ENCODE measurements around the gene PSAPL1. TPM values are rescaled to one million over a fixed set of nuclear protein-coding genes. Genes with fewer than 3 reads are reported as not detected.

PSAPL1 gene
- total RNA-seq, 1 experiment from 2014 or later = not detected

DNA sequence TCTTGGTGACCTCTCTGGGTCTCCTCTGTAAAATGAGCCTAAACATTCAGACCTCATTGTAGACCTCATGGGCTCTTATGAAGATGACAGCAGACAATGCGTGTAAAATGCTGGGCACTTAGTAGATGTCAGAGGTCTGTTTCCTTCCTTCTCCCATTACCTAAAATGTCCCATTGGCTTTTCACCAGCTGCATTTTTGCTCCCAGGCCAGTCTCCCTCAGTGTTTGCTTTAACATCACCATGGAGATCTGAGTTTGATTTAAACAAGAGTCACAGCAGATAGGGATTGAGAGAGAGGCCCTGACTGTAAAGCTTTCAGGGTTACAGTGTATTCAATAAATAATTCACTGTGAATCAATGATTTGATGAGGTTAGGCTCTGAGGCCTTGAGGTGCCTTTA lies 24.3 kb downstream of the PSAPL1 start:
- no peaks in the 10 kb centered on the region for H3K36me3 ChIP-seq (ENCODE audit: control insufficient read depth, insufficient read depth, low read length)
- no TSS peak for BruUV-seq (replicated peaks)
- intact Hi-C loops (cut with micrococcal nuclease; ENCODE audit: unreplicated experiment) = no loop called here

DNA sequence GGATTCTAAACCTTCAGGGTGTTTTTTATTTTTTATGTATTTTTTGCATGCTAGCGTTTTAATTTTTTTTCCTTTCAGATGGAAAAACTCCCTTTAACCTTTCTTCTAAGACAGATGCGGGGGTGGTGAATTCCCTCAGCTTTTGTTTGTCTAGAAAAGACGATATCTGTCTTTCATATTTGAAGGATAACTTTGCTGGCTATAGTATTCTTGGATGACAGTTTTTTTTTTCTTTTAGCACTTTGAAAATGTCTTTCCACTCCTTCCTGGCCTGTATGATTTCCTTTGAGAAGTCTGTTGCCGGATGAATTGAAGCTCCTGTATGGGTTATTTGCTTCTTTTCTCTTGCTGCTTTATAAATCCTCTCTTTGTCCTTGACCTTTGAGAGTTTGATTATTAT lies 26.6 kb downstream of the PSAPL1 start:
- Histone ChIP-seq H3K4me3 (ENCODE audit: low read depth in 2 of 2, low read length in 2 of 2) (no peak overlapping the region), H3K4me1 (ENCODE audit: control insufficient read depth, insufficient read depth, low read length) (no peaks in the 10 kb centered on the region), H3K27ac (ENCODE audit: low read length) (no peak overlapping the region), H3K36me3 (ENCODE audit: control insufficient read depth, insufficient read depth, low read length) (no peaks in the 10 kb centered on the region), H3K27me3 (ENCODE audit: control insufficient read depth, insufficient read depth, low read length) (no peaks in the 10 kb centered on the region), H3K9me3 (ENCODE audit: control insufficient read depth, insufficient read depth, low read depth, low read length) (no peaks in the 10 kb centered on the region)
- in situ Hi-C loops (cut with HindIII; ENCODE audit: low pct_unique_long_range_greater_than_20kb, low sequenced_read_pairs) (no loop called here), intact Hi-C loops (cut with micrococcal nuclease; ENCODE audit: unreplicated experiment) (no loop called here)
- no peak for ATAC-seq
- ChIA-PET CTCF (interaction anchor here (0.6 kb wide), 2 partner anchors 12 to 193 kb away, joined by 3 to 10 read pairs; no protein-coding TSS in a partner anchor), POLR2A (no interaction called here)
- no peak for DNase-seq (ENCODE audit: low read depth, low spot score)
- TF ChIP-seq SIN3A (IDR thresholded peaks at IDR 0.05; ENCODE audit: borderline replicate concordance, insufficient read depth, low read depth, low read length) = no peak
- no peak for TF ChIP-seq POLR2AphosphoS5 (IDR thresholded peaks at IDR 0.05; ENCODE audit: low read depth, low read length)
- TF ChIP-seq, protein P1, sequence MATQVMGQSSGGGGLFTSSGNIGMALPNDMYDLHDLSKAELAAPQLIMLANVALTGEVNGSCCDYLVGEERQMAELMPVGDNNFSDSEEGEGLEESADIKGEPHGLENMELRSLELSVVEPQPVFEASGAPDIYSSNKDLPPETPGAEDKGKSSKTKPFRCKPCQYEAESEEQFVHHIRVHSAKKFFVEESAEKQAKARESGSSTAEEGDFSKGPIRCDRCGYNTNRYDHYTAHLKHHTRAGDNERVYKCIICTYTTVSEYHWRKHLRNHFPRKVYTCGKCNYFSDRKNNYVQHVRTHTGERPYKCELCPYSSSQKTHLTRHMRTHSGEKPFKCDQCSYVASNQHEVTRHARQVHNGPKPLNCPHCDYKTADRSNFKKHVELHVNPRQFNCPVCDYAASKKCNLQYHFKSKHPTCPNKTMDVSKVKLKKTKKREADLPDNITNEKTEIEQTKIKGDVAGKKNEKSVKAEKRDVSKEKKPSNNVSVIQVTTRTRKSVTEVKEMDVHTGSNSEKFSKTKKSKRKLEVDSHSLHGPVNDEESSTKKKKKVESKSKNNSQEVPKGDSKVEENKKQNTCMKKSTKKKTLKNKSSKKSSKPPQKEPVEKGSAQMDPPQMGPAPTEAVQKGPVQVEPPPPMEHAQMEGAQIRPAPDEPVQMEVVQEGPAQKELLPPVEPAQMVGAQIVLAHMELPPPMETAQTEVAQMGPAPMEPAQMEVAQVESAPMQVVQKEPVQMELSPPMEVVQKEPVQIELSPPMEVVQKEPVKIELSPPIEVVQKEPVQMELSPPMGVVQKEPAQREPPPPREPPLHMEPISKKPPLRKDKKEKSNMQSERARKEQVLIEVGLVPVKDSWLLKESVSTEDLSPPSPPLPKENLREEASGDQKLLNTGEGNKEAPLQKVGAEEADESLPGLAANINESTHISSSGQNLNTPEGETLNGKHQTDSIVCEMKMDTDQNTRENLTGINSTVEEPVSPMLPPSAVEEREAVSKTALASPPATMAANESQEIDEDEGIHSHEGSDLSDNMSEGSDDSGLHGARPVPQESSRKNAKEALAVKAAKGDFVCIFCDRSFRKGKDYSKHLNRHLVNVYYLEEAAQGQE (IDR thresholded peaks at IDR 0.05; ENCODE audit: insufficient read depth in 1 of 2, low read depth in 2 of 2, low read length in 1 of 2) = no peak
- TF ChIP-seq, protein P2, sequence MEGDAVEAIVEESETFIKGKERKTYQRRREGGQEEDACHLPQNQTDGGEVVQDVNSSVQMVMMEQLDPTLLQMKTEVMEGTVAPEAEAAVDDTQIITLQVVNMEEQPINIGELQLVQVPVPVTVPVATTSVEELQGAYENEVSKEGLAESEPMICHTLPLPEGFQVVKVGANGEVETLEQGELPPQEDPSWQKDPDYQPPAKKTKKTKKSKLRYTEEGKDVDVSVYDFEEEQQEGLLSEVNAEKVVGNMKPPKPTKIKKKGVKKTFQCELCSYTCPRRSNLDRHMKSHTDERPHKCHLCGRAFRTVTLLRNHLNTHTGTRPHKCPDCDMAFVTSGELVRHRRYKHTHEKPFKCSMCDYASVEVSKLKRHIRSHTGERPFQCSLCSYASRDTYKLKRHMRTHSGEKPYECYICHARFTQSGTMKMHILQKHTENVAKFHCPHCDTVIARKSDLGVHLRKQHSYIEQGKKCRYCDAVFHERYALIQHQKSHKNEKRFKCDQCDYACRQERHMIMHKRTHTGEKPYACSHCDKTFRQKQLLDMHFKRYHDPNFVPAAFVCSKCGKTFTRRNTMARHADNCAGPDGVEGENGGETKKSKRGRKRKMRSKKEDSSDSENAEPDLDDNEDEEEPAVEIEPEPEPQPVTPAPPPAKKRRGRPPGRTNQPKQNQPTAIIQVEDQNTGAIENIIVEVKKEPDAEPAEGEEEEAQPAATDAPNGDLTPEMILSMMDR (IDR thresholded peaks at IDR 0.05) = no peak
- no peak for TF ChIP-seq TCF7L2 (IDR thresholded peaks at IDR 0.05; ENCODE audit: low read depth, low read length)
- no TSS peak for BruUV-seq (replicated peaks)

More for the DNA sequence above, 24.3 kb downstream of the PSAPL1 start:
- Histone ChIP-seq H3K27ac (ENCODE audit: low read length) (no peak overlapping the region), H3K27me3 (ENCODE audit: control insufficient read depth, insufficient read depth, low read length) (no peaks in the 10 kb centered on the region), H3K4me3 (ENCODE audit: low read depth in 2 of 2, low read length in 2 of 2) (no peak overlapping the region), H3K4me1 (ENCODE audit: control insufficient read depth, insufficient read depth, low read length) (no peaks in the 10 kb centered on the region), H3K9me3 (ENCODE audit: control insufficient read depth, insufficient read depth, low read depth, low read length) (no peaks in the 10 kb centered on the region)
- in situ Hi-C loops (cut with HindIII; ENCODE audit: low pct_unique_long_range_greater_than_20kb, low sequenced_read_pairs) = no loop called here
- TF ChIP-seq, protein P2 (IDR thresholded peaks at IDR 0.05) = no peak
- TF ChIP-seq POLR2AphosphoS5 (IDR thresholded peaks at IDR 0.05; ENCODE audit: low read depth, low read length) (no peak), SIN3A (IDR thresholded peaks at IDR 0.05; ENCODE audit: borderline replicate concordance, insufficient read depth, low read depth, low read length) (no peak), TCF7L2 (IDR thresholded peaks at IDR 0.05; ENCODE audit: low read depth, low read length) (no peak)
- TF ChIP-seq, protein P1 (IDR thresholded peaks at IDR 0.05; ENCODE audit: insufficient read depth in 1 of 2, low read depth in 2 of 2, low read length in 1 of 2) = no peak
- DNase-seq (ENCODE audit: low read depth, low spot score) = no peak
- CTCF ChIA-PET = no interaction called here
- no peak for ATAC-seq
- POLR2A ChIA-PET = no interaction called here
